Progenitor cell of endocrine pancreas (in vitro differentiated cells): ENCODE data around the gene METTL25. TPM values are rescaled to one million over a fixed set of nuclear protein-coding genes. Genes with fewer than 3 reads are reported as not detected.

ENCODE experiments used
- DNase-seq: peaks from one replicate; pipeline ENCODE4 v3.0.0; 2021; ENCODE audit warnings: low spot score; ENCODE audit not compliant: unreplicated experiment
- H3K27ac Mint-ChIP-seq: 2 replicates; pipeline ENCODE4 v1.8.0; 2021; ENCODE audit warnings: mild to moderate bottlenecking, moderate library complexity, mixed read lengths
- H3K27me3 Mint-ChIP-seq: 2 replicates; pipeline ENCODE4 v1.8.0; 2021; ENCODE audit warnings: mixed read lengths
- H3K36me3 Mint-ChIP-seq: 2 replicates; pipeline ENCODE4 v1.8.0; 2022; ENCODE audit warnings: mixed read lengths; ENCODE audit not compliant: insufficient read depth
- H3K4me1 Mint-ChIP-seq: 2 replicates; pipeline ENCODE4 v1.8.0; 2021; ENCODE audit warnings: low read depth, mixed read lengths
- H3K4me3 Mint-ChIP-seq: 2 replicates; pipeline ENCODE4 v1.8.0; 2021; ENCODE audit warnings: low read depth, mild to moderate bottlenecking, moderate library complexity, mixed read lengths
- H3K9me3 Mint-ChIP-seq: 2 replicates; pipeline ENCODE4 v1.8.0; 2021; ENCODE audit warnings: low read depth, mixed read lengths
- CTCF ChIP-seq: fragments of 200-600 bp; sonication (generic); IDR thresholded peaks from one replicate; pipeline ENCODE4 v1.5.0; 2021; ENCODE audit warnings: antibody characterized with exemption, mild to moderate bottlenecking; ENCODE audit not compliant: unreplicated experiment
- total RNA-seq: library from RNA; stranded (reverse); gene quantifications from 2 replicates; pipeline ENCODE4 v1.2.1, GENCODE V29; 2021

The METTL25 gene
- total RNA-seq, 1 donor from 2014 or later, result 15.8 TPM

GRCh38 chr12:82437744-82438143, 79.4 kb downstream of the METTL25 start:
- Mint-ChIP-seq H3K9me3 (peaks cover 1% of the 10 kb centered on the region), H3K36me3 (peaks cover 6% of the 10 kb centered on the region), H3K27ac (no peak overlapping the region), H3K27me3 (no peaks in the 10 kb centered on the region), H3K4me1 (peaks cover 3% of the 10 kb centered on the region), H3K4me3 (no peak overlapping the region)
- DNase-seq, result no peak
- TF ChIP-seq CTCF, result no peak

- no peak for DNase-seq
- Mint-ChIP-seq H3K4me3 (no peak overlapping the region), H3K36me3 (peaks cover 10% of the 10 kb centered on the region), H3K9me3 (peaks cover 5% of the 10 kb centered on the region), H3K4me1 (peaks cover 3% of the 10 kb centered on the region), H3K27me3 (no peaks in the 10 kb centered on the region), H3K27ac (no peak overlapping the region)
- TF ChIP-seq CTCF, result no peak
Measured at GRCh38 chr12:82438356-82438755, 80.0 kb downstream of the METTL25 start.

DNA sequence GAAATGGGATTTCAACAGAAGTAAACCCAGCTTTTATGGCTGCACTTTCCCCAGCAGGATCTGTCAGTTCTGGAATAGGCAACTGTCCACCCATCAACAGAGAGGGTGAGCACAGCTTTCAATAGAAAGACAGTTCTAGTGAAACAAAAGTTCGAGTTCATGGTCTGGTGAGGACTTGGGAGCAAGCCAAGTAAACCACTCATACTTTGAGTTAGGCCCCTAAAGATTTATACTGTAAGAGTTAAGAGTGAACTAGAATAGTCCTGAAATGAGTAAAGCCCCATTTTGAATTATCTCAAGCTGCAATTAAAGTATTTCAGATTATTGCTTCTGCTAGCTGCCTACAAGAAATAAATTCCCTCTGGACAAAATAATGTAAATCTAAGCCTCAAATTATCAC, 82.6 kb downstream of the METTL25 start:
- Mint-ChIP-seq H3K27ac (no peak overlapping the region), H3K9me3 (peaks cover 5% of the 10 kb centered on the region), H3K4me1 (no peaks in the 10 kb centered on the region), H3K27me3 (no peaks in the 10 kb centered on the region), H3K4me3 (no peak overlapping the region), H3K36me3 (peaks cover 13% of the 10 kb centered on the region)
- no peak for TF ChIP-seq CTCF
- no peak for DNase-seq

DNA sequence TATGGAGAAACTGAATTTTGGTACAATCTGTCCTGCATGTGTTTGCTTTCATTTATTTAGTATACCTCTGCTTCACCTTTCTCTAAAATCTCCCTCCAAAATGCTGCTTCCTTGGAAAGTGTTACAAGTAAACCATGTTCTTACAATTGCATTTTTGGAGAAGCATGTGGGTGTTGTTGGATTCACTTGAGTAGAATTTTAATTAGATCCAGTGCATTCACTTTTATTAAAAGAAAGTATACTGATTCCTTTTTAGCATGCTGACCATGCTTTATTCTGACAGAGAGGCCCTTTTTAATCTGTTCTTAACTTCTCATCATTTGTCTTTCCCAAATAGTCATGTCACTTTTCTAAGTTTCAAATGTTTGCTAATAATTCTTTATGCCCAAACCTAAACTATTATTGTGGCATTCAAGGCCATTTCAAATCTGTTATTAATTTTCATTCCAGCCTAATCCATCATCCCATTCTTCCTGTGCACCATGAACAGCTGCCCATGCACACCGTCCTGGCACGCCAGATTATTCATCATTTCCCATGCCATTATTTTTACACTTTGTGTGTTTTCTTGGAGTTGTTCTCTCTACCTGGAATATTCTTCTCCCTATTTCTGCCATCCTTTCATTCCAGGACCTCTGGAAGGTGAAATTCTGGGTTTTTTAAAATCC, 90.7 kb downstream of the METTL25 start:
- H3K4me1 Mint-ChIP-seq, result no peaks in the 10 kb centered on the region
- H3K9me3 Mint-ChIP-seq, result no peaks in the 10 kb centered on the region
- H3K4me3 Mint-ChIP-seq, result no peak overlapping the region
- no peak for TF ChIP-seq CTCF
- no peak overlapping the region for H3K27ac Mint-ChIP-seq
- no peak for DNase-seq
- H3K36me3 Mint-ChIP-seq, result peaks cover 2% of the 10 kb centered on the region
- H3K27me3 Mint-ChIP-seq, result no peaks in the 10 kb centered on the region

- H3K9me3 Mint-ChIP-seq, result no peaks in the 10 kb centered on the region
- TF ChIP-seq CTCF, result no peak
Measured at GRCh38 chr12:82456633-82457032, 98.3 kb downstream of the METTL25 start.

More at GRCh38 chr12:82456633-82457032, 98.3 kb downstream of the METTL25 start:
- Mint-ChIP-seq H3K36me3 (peaks cover 6% of the 10 kb centered on the region), H3K4me1 (no peaks in the 10 kb centered on the region), H3K27ac (no peak overlapping the region), H3K4me3 (no peak overlapping the region), H3K27me3 (no peaks in the 10 kb centered on the region)
- DNase-seq, result no peak
